ENCODE measurements around the gene NR6A1. TPM values are rescaled to one million over a fixed set of nuclear protein-coding genes. Genes with fewer than 3 reads are reported as not detected.

NR6A1 gene
- polyA plus RNA-seq, 1 experiment: 0.25 TPM

DNA sequence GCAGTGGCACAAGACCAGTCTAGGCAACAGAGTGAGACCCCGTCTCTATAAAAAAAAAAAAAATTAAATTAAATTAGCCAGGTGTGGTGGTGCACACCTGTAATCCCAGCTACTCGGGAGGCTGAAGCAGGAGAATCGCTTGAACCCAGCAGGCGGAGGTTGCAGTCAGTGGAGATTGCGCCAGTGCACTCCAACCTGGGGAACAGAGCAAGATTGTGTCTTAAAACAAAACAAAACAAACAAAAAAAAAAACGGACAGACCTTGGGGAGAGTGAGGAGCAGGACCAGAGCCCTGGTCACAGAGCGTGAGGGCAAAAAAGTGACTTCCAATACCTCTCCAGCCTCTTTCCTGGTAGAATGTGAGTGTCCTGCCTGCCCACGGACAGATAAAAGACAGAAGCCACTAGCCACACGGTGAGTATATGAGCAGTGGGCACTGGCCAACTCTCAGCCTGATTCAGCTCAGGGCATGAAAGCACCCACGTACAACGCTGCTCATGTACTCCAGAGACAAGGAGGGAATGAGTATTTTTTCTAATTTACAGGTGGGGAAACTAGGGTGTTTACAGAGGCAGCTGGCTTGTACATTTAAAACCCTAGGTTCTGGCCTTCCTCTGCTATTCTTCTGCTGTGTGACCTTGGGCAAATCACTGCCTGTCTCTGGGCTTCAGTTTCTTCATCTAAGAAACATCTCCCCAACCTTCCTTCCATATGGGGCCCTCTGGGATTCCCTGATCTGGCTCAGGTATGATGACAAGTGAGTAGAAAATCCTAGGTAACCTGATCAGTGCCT lies 7.7 kb upstream of the NR6A1 start:
- DNase-seq (ENCODE audit: low read depth): no peak
- CTCF ChIA-PET: interaction anchor here (0.7 to 16.5 kb wide), 6 partner anchors 10 to 597 kb away, joined by 3 to 1161 read pairs (median 4); partner anchors contain the start of genes ARPC5L, RPL35 and WDR38
- Histone ChIP-seq H3K4me3 (ENCODE audit: low read depth, low read length) (no peak overlapping the region), H3K36me3 (ENCODE audit: control insufficient read depth, insufficient read depth, low read length) (no peaks in the 10 kb centered on the region), H3K27me3 (ENCODE audit: control insufficient read depth, insufficient read depth, low read length) (no peaks in the 10 kb centered on the region)
- TF ChIP-seq, protein P1, sequence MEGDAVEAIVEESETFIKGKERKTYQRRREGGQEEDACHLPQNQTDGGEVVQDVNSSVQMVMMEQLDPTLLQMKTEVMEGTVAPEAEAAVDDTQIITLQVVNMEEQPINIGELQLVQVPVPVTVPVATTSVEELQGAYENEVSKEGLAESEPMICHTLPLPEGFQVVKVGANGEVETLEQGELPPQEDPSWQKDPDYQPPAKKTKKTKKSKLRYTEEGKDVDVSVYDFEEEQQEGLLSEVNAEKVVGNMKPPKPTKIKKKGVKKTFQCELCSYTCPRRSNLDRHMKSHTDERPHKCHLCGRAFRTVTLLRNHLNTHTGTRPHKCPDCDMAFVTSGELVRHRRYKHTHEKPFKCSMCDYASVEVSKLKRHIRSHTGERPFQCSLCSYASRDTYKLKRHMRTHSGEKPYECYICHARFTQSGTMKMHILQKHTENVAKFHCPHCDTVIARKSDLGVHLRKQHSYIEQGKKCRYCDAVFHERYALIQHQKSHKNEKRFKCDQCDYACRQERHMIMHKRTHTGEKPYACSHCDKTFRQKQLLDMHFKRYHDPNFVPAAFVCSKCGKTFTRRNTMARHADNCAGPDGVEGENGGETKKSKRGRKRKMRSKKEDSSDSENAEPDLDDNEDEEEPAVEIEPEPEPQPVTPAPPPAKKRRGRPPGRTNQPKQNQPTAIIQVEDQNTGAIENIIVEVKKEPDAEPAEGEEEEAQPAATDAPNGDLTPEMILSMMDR (IDR thresholded peaks at IDR 0.05; ENCODE audit: insufficient read depth, low read depth, low read length): no peak
- POLR2A ChIA-PET: no interaction called here

DNA sequence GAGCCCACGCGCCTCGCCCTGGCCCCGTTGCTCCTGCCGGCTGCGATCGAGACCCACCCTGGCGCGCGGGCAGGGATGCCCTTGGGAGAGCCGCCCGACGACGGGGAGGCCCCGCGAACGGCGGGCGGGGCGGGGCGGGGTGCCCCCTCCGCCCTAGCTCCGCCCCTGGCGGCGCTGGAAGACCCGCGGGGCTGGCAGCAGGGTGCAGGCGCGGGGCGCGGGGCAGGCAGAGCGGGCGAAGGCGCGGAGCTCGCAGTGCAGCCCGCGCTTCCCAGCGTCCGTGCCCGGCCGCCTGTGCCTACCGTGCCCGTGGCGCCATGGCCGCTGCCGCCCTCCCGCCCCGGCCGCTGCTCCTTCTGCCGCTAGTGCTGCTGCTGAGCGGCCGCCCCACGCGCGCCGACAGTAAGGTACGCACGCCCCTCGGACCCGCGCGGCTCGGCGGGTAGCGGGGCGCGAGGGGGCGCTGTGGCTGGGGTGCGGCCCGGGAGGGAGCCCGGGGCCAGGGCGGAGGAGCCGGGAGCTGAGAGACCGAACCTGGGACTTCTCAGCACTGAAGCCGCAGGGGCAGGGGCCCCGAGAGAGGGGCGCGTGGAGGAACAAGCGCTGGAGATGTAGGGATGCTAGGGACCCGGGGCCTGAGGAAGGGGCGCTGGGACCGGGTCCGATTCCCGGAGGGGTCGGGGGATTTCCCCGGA lies 6.0 kb upstream of the NR6A1 start, which contains the start of gene OLFML2A:
Gene OLFML2A, plus strand, starts transcription at position 180 of the 695 bp plus-strand sequence. Its CDS starts 138 bp downstream, at position 318.
- CTCF ChIA-PET: interaction anchor here (0.6 to 16.5 kb wide), 12 partner anchors 12 to 382 kb away, joined by 3 to 1161 read pairs (median 5); partner anchors contain the start of genes ARPC5L, RPL35 and WDR38
- Histone ChIP-seq H3K36me3 (ENCODE audit: control insufficient read depth, insufficient read depth, low read length) (no peaks in the 10 kb centered on the region), H3K4me3 (ENCODE audit: low read depth, low read length) (peak within 1 kb of the TSS; percentile 44), H3K27me3 (ENCODE audit: control insufficient read depth, insufficient read depth, low read length) (no peaks in the 10 kb centered on the region)
- TF ChIP-seq, protein P1 (IDR thresholded peaks at IDR 0.05; ENCODE audit: insufficient read depth, low read depth, low read length): peak; percentile 11
- DNase-seq (ENCODE audit: low read depth): no peak
- POLR2A ChIA-PET: no interaction called here

DNA sequence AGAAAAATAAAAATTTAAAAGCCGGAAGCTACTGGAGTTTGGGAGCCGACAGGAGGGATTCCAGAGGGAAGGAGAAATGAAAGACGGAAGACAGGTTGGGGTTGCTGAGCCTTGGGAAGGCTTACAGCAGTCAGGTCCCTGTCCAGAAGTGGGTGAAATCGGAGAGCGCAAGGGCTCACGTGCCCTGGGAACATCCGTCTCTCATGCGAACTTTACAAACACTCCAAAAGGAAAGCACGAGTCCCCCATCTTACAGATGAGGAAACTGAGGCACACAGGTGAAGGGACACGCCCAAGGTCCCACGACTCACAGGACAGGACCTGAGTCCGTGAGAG lies 5.5 kb upstream of the NR6A1 start:
- H3K27me3 ChIP-seq (ENCODE audit: control insufficient read depth, insufficient read depth, low read length): no peaks in the 10 kb centered on the region
- H3K36me3 ChIP-seq (ENCODE audit: control insufficient read depth, insufficient read depth, low read length): no peaks in the 10 kb centered on the region
- ChIA-PET POLR2A (no interaction called here), CTCF (interaction anchor here (0.5 to 16.5 kb wide), 11 partner anchors 11 to 381 kb away, joined by 3 to 1161 read pairs (median 6); partner anchors contain the start of genes ARPC5L, RPL35 and WDR38)
- H3K4me3 ChIP-seq (ENCODE audit: low read depth, low read length): peak overlapping the region; percentile 44
- no peak for DNase-seq (ENCODE audit: low read depth)
- TF ChIP-seq, protein P1 (IDR thresholded peaks at IDR 0.05; ENCODE audit: insufficient read depth, low read depth, low read length): no peak

DNA sequence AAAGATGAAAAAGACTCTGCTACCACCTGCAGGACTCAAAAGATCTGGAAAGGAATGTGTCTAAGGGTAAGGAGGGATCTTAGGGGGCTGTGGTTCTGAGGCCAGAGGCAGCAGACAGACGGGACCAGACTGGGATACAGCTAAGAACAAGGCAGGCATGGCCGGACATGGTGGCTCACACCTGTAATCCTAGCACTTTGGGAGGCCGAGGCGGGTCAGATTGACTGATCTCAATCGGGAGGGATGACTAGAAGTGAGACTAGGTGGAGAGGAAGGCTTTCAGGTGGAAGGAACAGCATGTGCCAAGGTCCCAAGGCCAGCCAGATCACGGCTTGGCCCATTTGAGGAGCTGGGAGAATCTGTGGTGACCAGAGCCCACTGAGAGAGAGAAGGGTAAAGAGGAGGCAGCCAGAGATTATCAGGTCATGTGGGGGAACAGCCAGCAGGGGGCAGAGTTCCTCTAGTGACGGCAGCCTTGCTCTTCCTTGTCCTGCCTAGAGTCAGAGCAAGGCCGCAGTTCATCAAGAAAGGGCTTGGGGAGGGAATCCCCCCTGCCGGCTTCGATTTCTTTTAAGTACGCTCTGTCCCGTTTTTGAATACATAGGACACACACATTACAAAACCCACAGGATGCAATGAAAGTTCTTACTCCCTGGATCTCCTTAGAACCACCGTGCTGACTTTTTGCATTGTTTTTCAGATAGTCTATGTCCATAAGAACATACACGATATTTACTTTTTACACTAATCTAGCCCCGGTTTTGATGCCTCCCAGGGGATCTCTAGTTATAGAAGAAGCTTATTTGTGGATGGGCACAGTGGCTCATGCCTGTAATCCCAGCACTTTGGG lies 3.2 kb upstream of the NR6A1 start:
- TF ChIP-seq, protein P1 (IDR thresholded peaks at IDR 0.05; ENCODE audit: insufficient read depth, low read depth, low read length): peak; percentile 75
- H3K36me3 ChIP-seq (ENCODE audit: control insufficient read depth, insufficient read depth, low read length): no peaks in the 10 kb centered on the region
- POLR2A ChIA-PET: interaction anchor here (0.6 kb wide), 2 partner anchors 43 to 584 kb away, joined by 4 to 9 read pairs; no protein-coding TSS in a partner anchor
- no peak for DNase-seq (ENCODE audit: low read depth)
- no peak overlapping the region for H3K4me3 ChIP-seq (ENCODE audit: low read depth, low read length)
- CTCF ChIA-PET: interaction anchor here (0.9 to 16.5 kb wide), 13 partner anchors 9 to 602 kb away, joined by 3 to 1161 read pairs (median 4); partner anchors contain the start of genes ARPC5L, RPL35 and WDR38
- peaks cover 12% of the 10 kb centered on the region for H3K27me3 ChIP-seq (ENCODE audit: control insufficient read depth, insufficient read depth, low read length)

Measured in BJ (cell line).